Vagina (tissue), 2 donors: ENCODE results near the gene AHCYL2. TPM values are rescaled to one million over a fixed set of nuclear protein-coding genes. Genes with fewer than 3 reads are reported as not detected.
"Not testable (repeated sequence)": the region's sequence is repeated elsewhere in the genome, so short reads cannot be mapped to it uniquely, and the experiment has no call there.

Source experiments
- DNase-seq, 2 donors: peaks; one replicate each; pipeline ENCODE4 v3.0.0-alpha.2; 2017; ENCODE audit errors: extremely low spot score in 2 of 2
- H3K27ac ChIP-seq: fragments of 200-600 bp; sonication (generic); one replicate; pipeline ENCODE4 v1.5.1; 2019
- H3K27me3 ChIP-seq: fragments of 200-600 bp; sonication (generic); one replicate; pipeline ENCODE4 v1.5.1; 2019
- H3K36me3 ChIP-seq, 2 donors: fragments of 200-600 bp; sonication (generic); one replicate each; pipeline ENCODE4 v1.5.1; 2017 to 2019
- H3K4me1 ChIP-seq: fragments of 200-600 bp; sonication (generic); one replicate; pipeline ENCODE4 v1.5.1; 2019
- H3K4me3 ChIP-seq, 2 donors: fragments of 200-600 bp; sonication (generic); 1 replicate in 1 of 2; 2 replicates in 1 of 2; pipeline ENCODE4 v1.5.1; 2016 to 2019
- H3K9me3 ChIP-seq: fragments of 200-600 bp; sonication (generic); one replicate; pipeline ENCODE4 v1.5.1; 2019
- CTCF ChIP-seq, 3 experiments: fragments of 450-650 bp in 2 of 3; fragments of 200-600 bp in 1 of 3; sonication (generic) in 1 of 3; IDR thresholded peaks; one replicate each; pipeline ENCODE4 v1.5.1; 2017 to 2019; ENCODE audit warnings: antibody characterized with exemption in 3 of 3, mild to moderate bottlenecking in 2 of 3, moderate library complexity in 2 of 3
- POLR2A ChIP-seq, 2 donors: fragments of 450-650 bp; IDR thresholded peaks; one replicate each; pipeline ENCODE4 v1.6.1; 2017; ENCODE audit warnings: antibody characterized with exemption in 2 of 2, mild to moderate bottlenecking in 2 of 2, moderate library complexity in 2 of 2
- POLR2AphosphoS5 ChIP-seq, 2 donors: sonication (generic); formaldehyde crosslinking; IDR thresholded peaks; one replicate each; pipeline ENCODE4 v1.9.0; 2017; ENCODE audit warnings: antibody characterized with exemption in 2 of 2, mild to moderate bottlenecking in 2 of 2, low read depth in 1 of 2; ENCODE audit not compliant: insufficient read depth in 1 of 2
- intact Hi-C: fragments of 100-400 bp; cut with DNase I; formaldehyde crosslinking; loops from one replicate; pipeline ENCODE4 v1.15.1; 2023
- small RNA-seq: library from RNA; depleted of rRNA; stranded (forward); fragments of <200 nt; gene quantifications from one replicate; pipeline ENCODE3, GENCODE V24; 2016
- total RNA-seq: library from RNA; depleted of rRNA; stranded (reverse); fragments of >200 nt; gene quantifications from one replicate; pipeline ENCODE4 v1.2.3, GENCODE V29; 2016

AHCYL2 gene
- total RNA-seq, 1 donor from 2014 or later, result 19.6 TPM

- Histone ChIP-seq H3K27me3 (no peaks in the 10 kb centered on the region), H3K9me3 (no peaks in the 10 kb centered on the region), H3K4me3 (no peak overlapping the region), H3K36me3 (no peaks in the 10 kb centered on the region), H3K27ac (no peak overlapping the region), H3K4me1 (no peaks in the 10 kb centered on the region)
- TF ChIP-seq POLR2A (IDR thresholded peaks at IDR 0.05) (no peak), POLR2AphosphoS5 (IDR thresholded peaks at IDR 0.05; ENCODE audit: insufficient read depth in 1 of 2, low read depth in 1 of 2) (no peak), CTCF (IDR thresholded peaks at IDR 0.05) (no peak)
- intact Hi-C loops, result loop anchor here (5.0 kb wide), 2 partner anchors 174 to 254 kb away; no protein-coding TSS in a partner anchor
- DNase-seq, result no peak
Observed at GRCh38 chr7:129471402-129471827, 246.6 kb downstream of the AHCYL2 start.

- DNase-seq, intact Hi-C loops: not testable (repeated sequence)
Observed at GRCh38 chr7:129475931-129476330, 251.1 kb downstream of the AHCYL2 start.

GRCh38 chr7:129476398-129476797, 251.6 kb downstream of the AHCYL2 start:
- H3K4me1 ChIP-seq, intact Hi-C loops, H3K9me3 ChIP-seq, H3K27ac ChIP-seq, DNase-seq, H3K27me3 ChIP-seq, H3K4me3 ChIP-seq, H3K36me3 ChIP-seq: not testable (repeated sequence)

More at GRCh38 chr7:129475931-129476330, 251.1 kb downstream of the AHCYL2 start:
- H3K36me3 ChIP-seq, H3K4me1 ChIP-seq, H3K27ac ChIP-seq, H3K4me3 ChIP-seq, H3K9me3 ChIP-seq, H3K27me3 ChIP-seq: not testable (repeated sequence)

Small RNA genes within 50 kb of the gene (small RNA-seq; reads per million reads assigned to genes)
- gene AC009244.1 (0.34 reads per million), gene SNRPGP3 (not detected)

Other genes starting within 250 kb of the AHCYL2 start
- 33.9 TPM for gene TNPO3, start 169.9 kb upstream of the AHCYL2 start, total RNA-seq
- gene TSPAN33, start 80.3 kb upstream of the AHCYL2 start, total RNA-seq, result 2.7 TPM
- 22.1 TPM for gene SMO, start 36.4 kb upstream of the AHCYL2 start, total RNA-seq
- 0.49 TPM for gene STRIP2, start 209.4 kb downstream of the AHCYL2 start, total RNA-seq